ENCODE results near the gene SLC36A3. TPM values are rescaled to one million over a fixed set of nuclear protein-coding genes. Genes with fewer than 3 reads are reported as not detected.

SLC36A3 gene
- total and polyA plus RNA-seq, 5 donors from 2014 or later: not detected

GRCh38 chr5:151271336-151271735, 32.2 kb downstream of the SLC36A3 start:
- H3K4me3 ChIP-seq (ENCODE audit: low read depth, low read length): no peak overlapping the region
- peaks cover 23% of the 10 kb centered on the region for H3K36me3 ChIP-seq (ENCODE audit: control insufficient read depth, insufficient read depth, low read length)
- ATAC-seq (ENCODE audit: low read depth in 2 of 2): no peak
- no peaks in the 10 kb centered on the region for H3K4me1 Mint-ChIP-seq
- H3K27ac ChIP-seq (ENCODE audit: insufficient read depth, low read length, poor library complexity, severe bottlenecking): no peak overlapping the region
- H3K4me3 Mint-ChIP-seq: no peak overlapping the region
- H3K27ac Mint-ChIP-seq: no peak overlapping the region
- no peaks in the 10 kb centered on the region for H3K9me3 Mint-ChIP-seq
- H3K27me3 Mint-ChIP-seq: peaks cover 3% of the 10 kb centered on the region
- no peaks in the 10 kb centered on the region for H3K4me1 ChIP-seq (ENCODE audit: control insufficient read depth, insufficient read depth, low read length, poor library complexity, severe bottlenecking)
- no peak for DNase-seq
- H3K27me3 ChIP-seq (ENCODE audit: control insufficient read depth, insufficient read depth, low read length): no peaks in the 10 kb centered on the region
- peaks cover 16% of the 10 kb centered on the region for H3K36me3 Mint-ChIP-seq
- H3K9me3 ChIP-seq (ENCODE audit: control insufficient read depth in 2 of 2, low read length in 2 of 2): no peaks in the 10 kb centered on the region

GRCh38 chr5:151270599-151270998, 33.0 kb downstream of the SLC36A3 start:
- DNase-seq (no peak), ATAC-seq (ENCODE audit: low read depth in 2 of 2) (peak in 1 of 2 donors; percentile 42)
- no peaks in the 10 kb centered on the region for H3K4me1 ChIP-seq (ENCODE audit: control insufficient read depth, insufficient read depth, low read length, poor library complexity, severe bottlenecking)
- no peaks in the 10 kb centered on the region for H3K27me3 ChIP-seq (ENCODE audit: control insufficient read depth, insufficient read depth, low read length)
- Mint-ChIP-seq H3K4me3 (no peak overlapping the region), H3K9me3 (no peaks in the 10 kb centered on the region), H3K36me3 (peaks cover 16% of the 10 kb centered on the region), H3K4me1 (no peaks in the 10 kb centered on the region), H3K27me3 (no peaks in the 10 kb centered on the region), H3K27ac (no peak overlapping the region)
- no peak overlapping the region for H3K27ac ChIP-seq (ENCODE audit: insufficient read depth, low read length, poor library complexity, severe bottlenecking)
- H3K36me3 ChIP-seq (ENCODE audit: control insufficient read depth, insufficient read depth, low read length): peaks cover 24% of the 10 kb centered on the region
- H3K4me3 ChIP-seq (ENCODE audit: low read depth, low read length): no peak overlapping the region
- H3K9me3 ChIP-seq (ENCODE audit: control insufficient read depth in 2 of 2, low read length in 2 of 2): no peaks in the 10 kb centered on the region

- no peak for ATAC-seq (ENCODE audit: low read depth in 2 of 2)
- H3K36me3 ChIP-seq (ENCODE audit: control insufficient read depth, insufficient read depth, low read length): peaks cover 24% of the 10 kb centered on the region
- no peaks in the 10 kb centered on the region for H3K9me3 ChIP-seq (ENCODE audit: control insufficient read depth in 2 of 2, low read length in 2 of 2)
- H3K27ac Mint-ChIP-seq: peak overlapping the region in 1 of 3 donors; percentile 40
- no peak for DNase-seq
- H3K4me3 Mint-ChIP-seq: no peak overlapping the region
- no peaks in the 10 kb centered on the region for H3K27me3 Mint-ChIP-seq
- no peaks in the 10 kb centered on the region for H3K4me1 ChIP-seq (ENCODE audit: control insufficient read depth, insufficient read depth, low read length, poor library complexity, severe bottlenecking)
- H3K36me3 Mint-ChIP-seq: peaks cover 35% of the 10 kb centered on the region
- peaks cover 0 to 5% (median 3%) of the 10 kb centered on the region in 4 donors for H3K4me1 Mint-ChIP-seq
- no peaks in the 10 kb centered on the region for H3K9me3 Mint-ChIP-seq
- no peak overlapping the region for H3K4me3 ChIP-seq (ENCODE audit: low read depth, low read length)
- H3K27me3 ChIP-seq (ENCODE audit: control insufficient read depth, insufficient read depth, low read length): no peaks in the 10 kb centered on the region
- H3K27ac ChIP-seq (ENCODE audit: insufficient read depth, low read length, poor library complexity, severe bottlenecking): no peak overlapping the region
Measured at GRCh38 chr5:151267491-151268260, 35.9 kb downstream of the SLC36A3 start.

- peaks cover 19% of the 10 kb centered on the region for H3K36me3 ChIP-seq (ENCODE audit: control insufficient read depth, insufficient read depth, low read length)
- no peak overlapping the region for H3K4me3 ChIP-seq (ENCODE audit: low read depth, low read length)
- H3K4me3 Mint-ChIP-seq: no peak overlapping the region
- DNase-seq: peak in 1 of 3 donors; percentile 67
- peaks cover 40% of the 10 kb centered on the region for H3K36me3 Mint-ChIP-seq
- H3K9me3 Mint-ChIP-seq: no peaks in the 10 kb centered on the region
- H3K27ac ChIP-seq (ENCODE audit: insufficient read depth, low read length, poor library complexity, severe bottlenecking): no peak overlapping the region
- H3K27me3 Mint-ChIP-seq: no peaks in the 10 kb centered on the region
- no peaks in the 10 kb centered on the region for H3K9me3 ChIP-seq (ENCODE audit: control insufficient read depth in 2 of 2, low read length in 2 of 2)
- H3K4me1 ChIP-seq (ENCODE audit: control insufficient read depth, insufficient read depth, low read length, poor library complexity, severe bottlenecking): no peaks in the 10 kb centered on the region
- ATAC-seq (ENCODE audit: low read depth in 2 of 2): peak in 1 of 2 donors; percentile 39
- peak overlapping the region in 2 of 3 donors; percentile 40 to 48 for H3K27ac Mint-ChIP-seq
- peaks cover 0 to 6% (median 4%) of the 10 kb centered on the region in 4 donors for H3K4me1 Mint-ChIP-seq
- no peaks in the 10 kb centered on the region for H3K27me3 ChIP-seq (ENCODE audit: control insufficient read depth, insufficient read depth, low read length)
Measured at GRCh38 chr5:151264113-151264512, 39.5 kb downstream of the SLC36A3 start.

- Mint-ChIP-seq H3K4me1 (peaks cover 0 to 9% (median 6%) of the 10 kb centered on the region in 4 donors), H3K9me3 (no peaks in the 10 kb centered on the region), H3K36me3 (peaks cover 36% of the 10 kb centered on the region), H3K27me3 (no peaks in the 10 kb centered on the region), H3K27ac (no peak overlapping the region), H3K4me3 (no peak overlapping the region)
- DNase-seq (no peak), ATAC-seq (ENCODE audit: low read depth in 2 of 2) (no peak)
- Histone ChIP-seq H3K36me3 (ENCODE audit: control insufficient read depth, insufficient read depth, low read length) (peaks cover 13% of the 10 kb centered on the region), H3K27me3 (ENCODE audit: control insufficient read depth, insufficient read depth, low read length) (no peaks in the 10 kb centered on the region), H3K4me1 (ENCODE audit: control insufficient read depth, insufficient read depth, low read length, poor library complexity, severe bottlenecking) (no peaks in the 10 kb centered on the region), H3K9me3 (ENCODE audit: control insufficient read depth in 2 of 2, low read length in 2 of 2) (no peaks in the 10 kb centered on the region), H3K27ac (ENCODE audit: insufficient read depth, low read length, poor library complexity, severe bottlenecking) (no peak overlapping the region), H3K4me3 (ENCODE audit: low read depth, low read length) (no peak overlapping the region)
Measured at GRCh38 chr5:151262532-151262931, 41.0 kb downstream of the SLC36A3 start.

- Histone ChIP-seq H3K4me3 (ENCODE audit: low read depth, low read length) (no peak overlapping the region), H3K36me3 (ENCODE audit: control insufficient read depth, insufficient read depth, low read length) (no peaks in the 10 kb centered on the region), H3K9me3 (ENCODE audit: control insufficient read depth in 2 of 2, low read length in 2 of 2) (no peaks in the 10 kb centered on the region), H3K4me1 (ENCODE audit: control insufficient read depth, insufficient read depth, low read length, poor library complexity, severe bottlenecking) (peaks cover 4% of the 10 kb centered on the region), H3K27ac (ENCODE audit: insufficient read depth, low read length, poor library complexity, severe bottlenecking) (no peak overlapping the region), H3K27me3 (ENCODE audit: control insufficient read depth, insufficient read depth, low read length) (no peaks in the 10 kb centered on the region)
- H3K36me3 Mint-ChIP-seq: peaks cover 19% of the 10 kb centered on the region
- DNase-seq (no peak), ATAC-seq (ENCODE audit: low read depth in 2 of 2) (no peak)
- no peaks in the 10 kb centered on the region for H3K9me3 Mint-ChIP-seq
- H3K4me1 Mint-ChIP-seq: peaks cover 0 to 15% (median 11%) of the 10 kb centered on the region in 4 donors
- no peak overlapping the region for H3K4me3 Mint-ChIP-seq
- no peak overlapping the region for H3K27ac Mint-ChIP-seq
- H3K27me3 Mint-ChIP-seq: no peaks in the 10 kb centered on the region
Measured at GRCh38 chr5:151259931-151260330, 43.6 kb downstream of the SLC36A3 start.

- Mint-ChIP-seq H3K9me3 (no peaks in the 10 kb centered on the region), H3K36me3 (peaks cover 10% of the 10 kb centered on the region), H3K27ac (peak overlapping the region in 1 of 3 donors; percentile 32), H3K4me1 (peaks cover 0 to 24% (median 14%) of the 10 kb centered on the region in 4 donors), H3K27me3 (no peaks in the 10 kb centered on the region), H3K4me3 (peak overlapping the region in 1 of 4 donors; percentile 14)
- H3K36me3 ChIP-seq (ENCODE audit: control insufficient read depth, insufficient read depth, low read length): no peaks in the 10 kb centered on the region
- ATAC-seq (ENCODE audit: low read depth in 2 of 2) (no peak), DNase-seq (no peak)
- peaks cover 9% of the 10 kb centered on the region for H3K4me1 ChIP-seq (ENCODE audit: control insufficient read depth, insufficient read depth, low read length, poor library complexity, severe bottlenecking)
- no peak overlapping the region for H3K4me3 ChIP-seq (ENCODE audit: low read depth, low read length)
- H3K9me3 ChIP-seq (ENCODE audit: control insufficient read depth in 2 of 2, low read length in 2 of 2): no peaks in the 10 kb centered on the region
- H3K27me3 ChIP-seq (ENCODE audit: control insufficient read depth, insufficient read depth, low read length): no peaks in the 10 kb centered on the region
- no peak overlapping the region for H3K27ac ChIP-seq (ENCODE audit: insufficient read depth, low read length, poor library complexity, severe bottlenecking)
Measured at GRCh38 chr5:151258816-151259215, 44.8 kb downstream of the SLC36A3 start.

GRCh38 chr5:151258201-151258611, 45.4 kb downstream of the SLC36A3 start:
- DNase-seq (no peak), ATAC-seq (ENCODE audit: low read depth in 2 of 2) (peak in 1 of 2 donors; percentile 15)
- Histone ChIP-seq H3K36me3 (ENCODE audit: control insufficient read depth, insufficient read depth, low read length) (no peaks in the 10 kb centered on the region), H3K27ac (ENCODE audit: insufficient read depth, low read length, poor library complexity, severe bottlenecking) (no peak overlapping the region), H3K4me1 (ENCODE audit: control insufficient read depth, insufficient read depth, low read length, poor library complexity, severe bottlenecking) (peaks cover 15% of the 10 kb centered on the region), H3K4me3 (ENCODE audit: low read depth, low read length) (no peak overlapping the region), H3K9me3 (ENCODE audit: control insufficient read depth in 2 of 2, low read length in 2 of 2) (no peaks in the 10 kb centered on the region), H3K27me3 (ENCODE audit: control insufficient read depth, insufficient read depth, low read length) (no peaks in the 10 kb centered on the region)
- Mint-ChIP-seq H3K27ac (peak overlapping the region in 1 of 3 donors; percentile 32), H3K9me3 (no peaks in the 10 kb centered on the region), H3K36me3 (peaks cover 5% of the 10 kb centered on the region), H3K27me3 (peaks cover 4% of the 10 kb centered on the region), H3K4me1 (peaks cover 0 to 27% (median 19%) of the 10 kb centered on the region in 4 donors), H3K4me3 (no peak overlapping the region)
